Choroid plexus epithelial cell (primary cell): Measurements from ENCODE around the gene P2RX1.

Source experiments
- DNase-seq: peaks from one replicate; pipeline ENCODE4 v3.0.0-alpha.2; 2010; ENCODE audit warnings: low read depth
- H3K4me3 ChIP-seq: 2 replicates; pipeline ENCODE4 v1.5.1; 2011; ENCODE audit warnings: low read depth, mild to moderate bottlenecking, control low read depth, low read length, moderate library complexity
- CTCF ChIP-seq: conservative IDR thresholded peaks from 2 replicates; pipeline ENCODE4 v1.5.1; 2011; ENCODE audit warnings: low read depth, mild to moderate bottlenecking, control low read depth, inconsistent platforms, low read length, moderate library complexity

P2RX1 gene

GRCh38 chr17:3918372-3919122 lies 2.3 kb upstream of the P2RX1 start:
- no peak for TF ChIP-seq CTCF
- H3K4me3 ChIP-seq, result no peak overlapping the region
- DNase-seq, result no peak

DNA sequence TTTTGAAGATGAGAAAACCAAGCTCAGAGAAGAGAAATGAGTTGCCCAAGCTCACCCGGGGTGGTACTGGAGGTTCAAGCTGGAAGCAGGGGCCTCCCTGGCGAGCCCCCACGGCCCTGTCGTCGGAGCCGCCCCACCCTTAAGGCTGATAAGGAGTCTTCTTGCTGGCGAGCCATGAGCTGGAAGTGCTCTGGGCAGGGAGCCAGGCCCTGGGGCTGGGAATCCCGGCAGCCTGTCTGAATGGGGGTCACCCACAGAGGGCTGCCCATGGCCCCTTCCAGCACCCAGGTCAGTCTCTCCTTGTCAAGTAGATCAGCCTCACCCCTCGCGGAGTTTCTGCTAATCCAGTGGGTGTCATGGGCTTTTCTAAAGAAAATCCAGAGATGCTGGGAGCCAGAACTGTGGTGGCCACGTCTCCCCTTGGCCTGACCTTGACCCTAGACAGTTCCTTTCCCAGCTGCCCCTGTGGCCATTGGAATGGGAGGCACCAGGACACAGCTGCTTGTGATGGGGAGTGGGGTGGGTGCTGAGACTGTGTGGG lies 1.2 kb upstream of the P2RX1 start:
- TF ChIP-seq CTCF, result no peak
- H3K4me3 ChIP-seq, result no peak overlapping the region
- peak; percentile 48 for DNase-seq

DNA sequence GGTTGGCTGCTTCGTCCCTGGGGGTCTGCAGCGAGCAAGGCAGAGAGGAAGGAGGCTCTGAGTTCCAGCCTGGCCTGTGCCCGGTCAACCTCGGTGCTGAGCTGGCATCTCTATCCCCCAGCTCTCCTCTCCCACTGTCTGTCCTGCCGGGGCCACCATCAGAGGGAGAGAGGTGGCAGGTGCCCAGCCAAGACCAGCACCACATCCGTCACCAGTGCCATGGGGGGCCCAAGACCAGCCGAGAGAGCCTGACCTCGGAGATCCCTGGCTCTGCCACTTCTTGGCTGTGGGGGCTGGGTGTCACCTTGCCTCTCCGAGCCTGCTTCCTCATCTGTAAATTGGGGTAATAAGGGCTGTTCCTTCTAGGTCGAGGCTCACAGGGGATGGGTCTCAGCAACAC lies 560 bp upstream of the P2RX1 start:
- DNase-seq, result no peak
- H3K4me3 ChIP-seq, result no peak overlapping the region
- no peak for TF ChIP-seq CTCF

DNA sequence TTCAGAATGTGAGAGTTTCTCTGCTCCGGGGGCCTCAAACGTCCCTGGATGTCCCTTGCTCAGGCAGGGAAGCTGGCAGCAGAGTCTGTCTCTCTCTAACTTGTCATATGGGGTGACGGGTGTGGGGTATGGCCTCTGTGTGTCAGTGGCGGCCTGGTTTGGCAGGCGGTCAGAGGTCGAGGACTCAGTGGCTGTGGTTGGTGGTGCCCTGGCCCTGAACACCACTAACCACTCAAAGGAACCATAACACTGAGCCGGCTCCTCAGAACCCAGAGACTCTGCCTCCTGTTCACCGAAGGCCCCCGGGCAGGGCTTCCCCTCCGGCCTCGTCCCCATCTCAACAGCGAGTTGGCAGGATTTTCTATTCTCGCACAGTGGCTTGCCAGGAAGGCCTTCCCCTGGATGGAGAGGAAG lies 677 bp downstream of the P2RX1 start:
- DNase-seq, result no peak
- no peak for TF ChIP-seq CTCF
- no peak overlapping the region for H3K4me3 ChIP-seq

- no peak for DNase-seq
- TF ChIP-seq CTCF, result no peak
- no peak overlapping the region for H3K4me3 ChIP-seq
Observed at GRCh38 chr17:3914312-3914670, 2.0 kb downstream of the P2RX1 start.

DNA sequence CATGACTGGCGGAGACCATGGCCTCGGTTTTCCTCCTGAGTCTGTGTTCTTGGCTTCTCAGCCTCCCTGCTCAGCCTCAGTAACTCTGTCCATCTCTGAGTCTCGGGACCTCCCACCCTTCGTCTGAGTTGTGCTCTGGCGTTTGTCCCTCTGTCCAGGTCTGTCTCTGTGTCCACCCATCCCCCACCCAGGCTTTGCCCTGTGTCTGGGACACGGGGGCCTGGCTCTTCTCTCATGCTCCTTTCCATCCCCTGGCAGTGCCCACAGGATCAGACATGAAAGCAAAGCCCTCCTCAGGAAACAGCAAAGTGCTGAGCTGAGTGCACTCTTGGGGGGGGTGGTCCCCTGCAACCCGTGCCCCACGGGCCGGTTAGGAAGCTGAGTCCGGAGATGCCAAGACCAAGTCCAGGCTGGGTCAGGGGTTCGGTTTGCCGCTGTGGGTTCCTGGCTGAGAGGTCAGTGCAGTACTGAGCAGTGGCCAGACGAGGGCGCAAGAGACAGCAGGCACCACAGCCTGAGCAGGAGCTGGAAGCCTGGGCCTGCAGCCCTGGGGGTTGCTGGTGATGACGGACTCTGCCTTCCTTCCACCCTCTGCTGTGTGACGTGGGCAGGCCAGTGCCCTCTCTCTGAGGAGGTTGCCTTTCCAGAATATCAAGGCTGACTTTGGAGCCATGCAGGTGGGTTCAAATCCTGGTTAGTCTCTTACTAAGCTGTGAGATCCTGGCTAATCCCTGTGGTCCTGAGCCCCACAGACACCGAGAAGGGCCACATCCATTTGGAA lies 2.5 kb downstream of the P2RX1 start:
- peak; percentile 96 for TF ChIP-seq CTCF

More for the DNA sequence above, 2.5 kb downstream of the P2RX1 start:
- no peak overlapping the region for H3K4me3 ChIP-seq
- peak; percentile 81 for DNase-seq
